HG03565 (cell line): Measurements from ENCODE around the gene ARID4A.
A peak's percentile ranks its signal among the peaks of the same experiment; 100 is the strongest.
"Not testable (repeated sequence)": the region's sequence is repeated elsewhere in the genome, so short reads cannot be mapped to it uniquely, and the experiment has no call there.

ENCODE experiments used
- ATAC-seq: cut with Tn5 transposase; IDR thresholded peaks from one replicate; pipeline ENCODE4 v1.9.1; 2021; ENCODE audit warnings: mild to moderate bottlenecking, moderate library complexity; ENCODE audit not compliant: unreplicated experiment

The ARID4A gene

GRCh38 chr14:58298477-58299400, at the start of gene ARID4A:
Gene ARID4A, plus strand, starts transcription at chr14:58298555. Its CDS starts 1,300 bp downstream, at chr14:58299855.
- ATAC-seq: no peak

GRCh38 chr14:58249611-58250010, 48.7 kb upstream of the ARID4A start:
- no peak for ATAC-seq

- no peak for ATAC-seq
Observed at GRCh38 chr14:58258156-58258555, 40.2 kb upstream of the ARID4A start.

- not testable (repeated sequence) for ATAC-seq
Observed at GRCh38 chr14:58262005-58262404, 36.4 kb upstream of the ARID4A start.

- no peak for ATAC-seq
Observed at GRCh38 chr14:58265401-58265800, 33.0 kb upstream of the ARID4A start.

GRCh38 chr14:58270628-58271027, 27.7 kb upstream of the ARID4A start:
- ATAC-seq: no peak

- no peak for ATAC-seq
Observed at GRCh38 chr14:58272588-58273372, 25.6 kb upstream of the ARID4A start.

- no peak for ATAC-seq
Observed at GRCh38 chr14:58274881-58275280, 23.5 kb upstream of the ARID4A start.

GRCh38 chr14:58275527-58276190, 22.7 kb upstream of the ARID4A start:
- ATAC-seq: no peak

GRCh38 chr14:58276208-58276607, 22.1 kb upstream of the ARID4A start:
- ATAC-seq: no peak

- no peak for ATAC-seq
Observed at GRCh38 chr14:58278177-58278576, 20.2 kb upstream of the ARID4A start.

GRCh38 chr14:58280954-58281787, 17.2 kb upstream of the ARID4A start:
- peak; percentile 55 for ATAC-seq

GRCh38 chr14:58281969-58282368, 16.4 kb upstream of the ARID4A start:
- no peak for ATAC-seq

GRCh38 chr14:58282925-58283593, 15.3 kb upstream of the ARID4A start:
- ATAC-seq: no peak

GRCh38 chr14:58283730-58284129, 14.6 kb upstream of the ARID4A start:
- no peak for ATAC-seq

- no peak for ATAC-seq
Observed at GRCh38 chr14:58285132-58285531, 13.2 kb upstream of the ARID4A start.

- ATAC-seq: no peak
Observed at GRCh38 chr14:58287607-58288042, 10.7 kb upstream of the ARID4A start.

GRCh38 chr14:58288106-58288792, 10.1 kb upstream of the ARID4A start:
- no peak for ATAC-seq

- ATAC-seq: no peak
Observed at GRCh38 chr14:58291646-58292045, 6.7 kb upstream of the ARID4A start.
